GM18505 (cell line): ENCODE measurements around the gene AMD1.
A peak's percentile ranks its signal among the peaks of the same experiment; 100 is the strongest.
"Not testable (repeated sequence)": the region's sequence is repeated elsewhere in the genome, so short reads cannot be mapped to it uniquely, and the experiment has no call there.

Experiments
- ATAC-seq: cut with Tn5 transposase; IDR thresholded peaks from one replicate; pipeline ENCODE4 v1.9.1; 2021; ENCODE audit not compliant: unreplicated experiment
- POLR2A ChIP-seq: IDR thresholded peaks from 4 replicates; pipeline ENCODE4 v1.6.1; 2011; ENCODE audit warnings: borderline replicate concordance; ENCODE audit not compliant: insufficient read depth, insufficient read length; ENCODE audit errors: extremely low read depth

Gene AMD1

GRCh38 chr6:110873981-110874879 lies at the start of gene AMD1:
Gene AMD1 (plus strand): TSS chr6:110874785. CDS start chr6:110875106, 321 bp downstream.
- TF ChIP-seq POLR2A = peak; percentile 100
- peak; percentile 63 for ATAC-seq

GRCh38 chr6:110826236-110827129 lies 48.1 kb upstream of the AMD1 start:
- no peak for ATAC-seq
- no peak for TF ChIP-seq POLR2A

- no peak for TF ChIP-seq POLR2A
- no peak for ATAC-seq
Measured at GRCh38 chr6:110828396-110828795, 46.2 kb upstream of the AMD1 start.

GRCh38 chr6:110831405-110831804 lies 43.2 kb upstream of the AMD1 start:
- no peak for TF ChIP-seq POLR2A

GRCh38 chr6:110833831-110834230 lies 40.8 kb upstream of the AMD1 start:
- ATAC-seq = no peak
- no peak for TF ChIP-seq POLR2A

More at GRCh38 chr6:110831405-110831804, 43.2 kb upstream of the AMD1 start:
- ATAC-seq = no peak

- not testable (repeated sequence) for ATAC-seq
Measured at GRCh38 chr6:110835751-110836150, 38.8 kb upstream of the AMD1 start.

GRCh38 chr6:110841266-110841665 lies 33.3 kb upstream of the AMD1 start:
- TF ChIP-seq POLR2A = no peak
- ATAC-seq = no peak

GRCh38 chr6:110849781-110850180 lies 24.8 kb upstream of the AMD1 start:
- ATAC-seq = no peak
- TF ChIP-seq POLR2A = no peak

GRCh38 chr6:110852773-110853172 lies 21.8 kb upstream of the AMD1 start:
- no peak for ATAC-seq
- TF ChIP-seq POLR2A = no peak

GRCh38 chr6:110853754-110854477 lies 20.7 kb upstream of the AMD1 start:
- no peak for TF ChIP-seq POLR2A

GRCh38 chr6:110856296-110856695 lies 18.3 kb upstream of the AMD1 start:
- no peak for ATAC-seq
- no peak for TF ChIP-seq POLR2A

More at GRCh38 chr6:110853754-110854477, 20.7 kb upstream of the AMD1 start:
- ATAC-seq = no peak

- no peak for ATAC-seq
- TF ChIP-seq POLR2A = no peak
Measured at GRCh38 chr6:110858016-110858415, 16.6 kb upstream of the AMD1 start.
